ENCODE data around the gene PROCA1. TPM values are rescaled to one million over a fixed set of nuclear protein-coding genes. Genes with fewer than 3 reads are reported as not detected.
A peak's percentile ranks its signal among the peaks of the same experiment; 100 is the strongest.

PROCA1 gene
- total and polyA plus RNA-seq, 2 of the 13 experiments (the other 11 are each of a cell fraction or from before 2014, with no cell fraction given) = 0.73 to 1.5 TPM

DNA sequence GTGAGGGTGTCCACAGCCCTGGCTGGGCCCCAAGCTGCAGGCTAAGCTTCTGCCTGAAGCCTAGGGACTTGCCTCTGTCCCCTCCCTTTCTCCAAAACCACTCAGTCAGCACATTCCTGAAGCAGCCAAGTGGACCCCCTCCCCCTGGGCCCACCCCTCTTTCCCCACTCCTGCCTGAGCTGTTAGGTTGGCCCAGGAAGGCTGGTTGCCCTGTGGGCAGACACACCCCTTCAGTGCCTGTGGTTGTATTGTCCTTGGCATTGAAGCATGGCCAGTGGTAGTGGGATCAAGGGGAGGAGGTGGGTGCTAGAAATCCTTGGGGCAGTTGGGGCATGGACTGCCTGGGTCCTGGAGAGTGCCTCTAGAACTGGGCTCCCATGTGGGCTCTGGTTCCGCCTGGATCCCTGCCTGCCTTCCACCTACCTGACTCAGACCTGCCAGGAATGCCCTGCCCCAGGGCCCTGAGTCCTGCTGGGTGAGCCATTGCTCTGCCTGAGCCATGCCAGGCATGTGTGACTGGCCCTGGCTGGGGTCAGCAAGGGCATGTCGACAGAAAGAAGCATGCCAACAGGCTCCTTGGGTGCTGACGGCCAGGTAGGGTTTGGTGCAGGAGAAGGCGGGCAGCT, 34.2 kb upstream of the PROCA1 start (continued):
- TF ChIP-seq ZSCAN22 (CRISPR knock-in tag; IDR thresholded peaks at IDR 0.05) = no peak
- peak; percentile 70 for TF ChIP-seq RBFOX2 (IDR thresholded peaks at IDR 0.05; ENCODE audit: low read depth, low read length)
- TF ChIP-seq, protein P1, sequence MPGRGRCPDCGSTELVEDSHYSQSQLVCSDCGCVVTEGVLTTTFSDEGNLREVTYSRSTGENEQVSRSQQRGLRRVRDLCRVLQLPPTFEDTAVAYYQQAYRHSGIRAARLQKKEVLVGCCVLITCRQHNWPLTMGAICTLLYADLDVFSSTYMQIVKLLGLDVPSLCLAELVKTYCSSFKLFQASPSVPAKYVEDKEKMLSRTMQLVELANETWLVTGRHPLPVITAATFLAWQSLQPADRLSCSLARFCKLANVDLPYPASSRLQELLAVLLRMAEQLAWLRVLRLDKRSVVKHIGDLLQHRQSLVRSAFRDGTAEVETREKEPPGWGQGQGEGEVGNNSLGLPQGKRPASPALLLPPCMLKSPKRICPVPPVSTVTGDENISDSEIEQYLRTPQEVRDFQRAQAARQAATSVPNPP (CRISPR knock-in tag; IDR thresholded peaks at IDR 0.05) = no peak
- TF ChIP-seq ZNF24 (IDR thresholded peaks at IDR 0.05) = no peak
- TF ChIP-seq AGO2 (optimal IDR thresholded peaks at IDR 0.05; ENCODE audit: low read depth, low read length) = peak; percentile 69
- no peak for TF ChIP-seq FLYWCH1 (CRISPR knock-in tag; IDR thresholded peaks at IDR 0.05)
- no peak for TF ChIP-seq ZBTB39 (CRISPR knock-in tag; IDR thresholded peaks at IDR 0.05)
- TF ChIP-seq POLR2AphosphoS2 (IDR thresholded peaks at IDR 0.05; ENCODE audit: low read depth, low read length) = peak; percentile 67; the same call in 1 of the 2 replicates
- TF ChIP-seq, protein P2, sequence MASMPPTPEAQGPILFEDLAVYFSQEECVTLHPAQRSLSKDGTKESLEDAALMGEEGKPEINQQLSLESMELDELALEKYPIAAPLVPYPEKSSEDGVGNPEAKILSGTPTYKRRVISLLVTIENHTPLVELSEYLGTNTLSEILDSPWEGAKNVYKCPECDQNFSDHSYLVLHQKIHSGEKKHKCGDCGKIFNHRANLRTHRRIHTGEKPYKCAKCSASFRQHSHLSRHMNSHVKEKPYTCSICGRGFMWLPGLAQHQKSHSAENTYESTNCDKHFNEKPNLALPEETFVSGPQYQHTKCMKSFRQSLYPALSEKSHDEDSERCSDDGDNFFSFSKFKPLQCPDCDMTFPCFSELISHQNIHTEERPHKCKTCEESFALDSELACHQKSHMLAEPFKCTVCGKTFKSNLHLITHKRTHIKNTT (CRISPR knock-in tag; IDR thresholded peaks at IDR 0.05) = no peak
- TF ChIP-seq POLR2A (IDR thresholded peaks at IDR 0.05; ENCODE audit: insufficient read depth in 1 of 2, low read depth in 2 of 2, low read length in 2 of 2) = peak in 1 of 2 experiments; percentile 2; a peak in 1 of 4 replicates
- TF ChIP-seq SATB2 (CRISPR knock-in tag; IDR thresholded peaks at IDR 0.05) = no peak
- TF ChIP-seq DPF2 (CRISPR knock-in tag; IDR thresholded peaks at IDR 0.05; ENCODE audit: borderline replicate concordance, low read depth) = no peak
- TF ChIP-seq, protein P3, sequence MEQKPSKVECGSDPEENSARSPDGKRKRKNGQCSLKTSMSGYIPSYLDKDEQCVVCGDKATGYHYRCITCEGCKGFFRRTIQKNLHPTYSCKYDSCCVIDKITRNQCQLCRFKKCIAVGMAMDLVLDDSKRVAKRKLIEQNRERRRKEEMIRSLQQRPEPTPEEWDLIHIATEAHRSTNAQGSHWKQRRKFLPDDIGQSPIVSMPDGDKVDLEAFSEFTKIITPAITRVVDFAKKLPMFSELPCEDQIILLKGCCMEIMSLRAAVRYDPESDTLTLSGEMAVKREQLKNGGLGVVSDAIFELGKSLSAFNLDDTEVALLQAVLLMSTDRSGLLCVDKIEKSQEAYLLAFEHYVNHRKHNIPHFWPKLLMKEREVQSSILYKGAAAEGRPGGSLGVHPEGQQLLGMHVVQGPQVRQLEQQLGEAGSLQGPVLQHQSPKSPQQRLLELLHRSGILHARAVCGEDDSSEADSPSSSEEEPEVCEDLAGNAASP (CRISPR knock-in tag; IDR thresholded peaks at IDR 0.05; ENCODE audit: borderline replicate concordance) = no peak
- TF ChIP-seq ZC3H13 (CRISPR knock-in tag; IDR thresholded peaks at IDR 0.05) = no peak
- TF ChIP-seq ZNF263 (CRISPR knock-in tag; IDR thresholded peaks at IDR 0.05) = no peak
- TF ChIP-seq, protein P4, sequence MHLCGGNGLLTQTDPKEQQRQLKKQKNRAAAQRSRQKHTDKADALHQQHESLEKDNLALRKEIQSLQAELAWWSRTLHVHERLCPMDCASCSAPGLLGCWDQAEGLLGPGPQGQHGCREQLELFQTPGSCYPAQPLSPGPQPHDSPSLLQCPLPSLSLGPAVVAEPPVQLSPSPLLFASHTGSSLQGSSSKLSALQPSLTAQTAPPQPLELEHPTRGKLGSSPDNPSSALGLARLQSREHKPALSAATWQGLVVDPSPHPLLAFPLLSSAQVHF (CRISPR knock-in tag; IDR thresholded peaks at IDR 0.05) = 0 out of 2 replicates have a peak, but pooled peaks have one; percentile 0
- no peak for TF ChIP-seq ZNF33B (CRISPR knock-in tag; IDR thresholded peaks at IDR 0.05)
- TF ChIP-seq RBAK (CRISPR knock-in tag; IDR thresholded peaks at IDR 0.05) = no peak
- TF ChIP-seq ZNF746 (CRISPR knock-in tag; IDR thresholded peaks at IDR 0.05) = no peak
- TF ChIP-seq, protein P5, sequence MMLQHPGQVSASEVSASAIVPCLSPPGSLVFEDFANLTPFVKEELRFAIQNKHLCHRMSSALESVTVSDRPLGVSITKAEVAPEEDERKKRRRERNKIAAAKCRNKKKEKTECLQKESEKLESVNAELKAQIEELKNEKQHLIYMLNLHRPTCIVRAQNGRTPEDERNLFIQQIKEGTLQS (CRISPR knock-in tag; IDR thresholded peaks at IDR 0.05) = no peak
- no peak for TF ChIP-seq DR1 (CRISPR knock-in tag; IDR thresholded peaks at IDR 0.05)
- TF ChIP-seq AHR (CRISPR knock-in tag; IDR thresholded peaks at IDR 0.05) = no peak
- no peak for TF ChIP-seq ATRX (CRISPR knock-in tag; IDR thresholded peaks at IDR 0.05; ENCODE audit: borderline replicate concordance)
- 0 out of 2 replicates have a peak, but pooled peaks have one; percentile 43 for TF ChIP-seq ZNF572 (CRISPR knock-in tag; IDR thresholded peaks at IDR 0.05)
- TF ChIP-seq KDM5B (CRISPR knock-in tag; IDR thresholded peaks at IDR 0.05; ENCODE audit: borderline replicate concordance) = no peak
- peak; percentile 13; the same call in 1 of the 2 replicates for TF ChIP-seq FOSL2 (CRISPR knock-in tag; IDR thresholded peaks at IDR 0.05)

Data from HepG2 (cell line).